ENCODE data around the gene AR.

AR gene

DNA sequence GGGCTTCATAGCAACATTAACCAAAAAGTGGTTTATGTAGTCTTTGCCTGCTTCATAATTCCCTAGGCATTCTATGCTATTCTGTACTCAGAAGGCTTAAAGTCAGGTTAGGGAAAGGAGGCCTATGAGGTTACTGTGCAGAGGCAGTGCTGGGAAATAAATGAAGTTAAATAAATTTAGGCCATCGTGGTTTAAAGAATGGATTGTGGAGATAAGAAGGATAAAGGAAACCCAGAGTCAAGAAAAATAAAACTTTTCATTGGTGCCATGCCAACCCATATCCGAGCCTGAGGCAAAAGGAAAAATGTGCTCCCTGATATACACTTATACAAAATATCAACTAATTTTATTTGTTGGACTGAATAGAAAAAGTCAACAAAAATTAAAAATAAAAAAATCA is 70.2 kb downstream of the AR start:
- TF ChIP-seq, protein P1, sequence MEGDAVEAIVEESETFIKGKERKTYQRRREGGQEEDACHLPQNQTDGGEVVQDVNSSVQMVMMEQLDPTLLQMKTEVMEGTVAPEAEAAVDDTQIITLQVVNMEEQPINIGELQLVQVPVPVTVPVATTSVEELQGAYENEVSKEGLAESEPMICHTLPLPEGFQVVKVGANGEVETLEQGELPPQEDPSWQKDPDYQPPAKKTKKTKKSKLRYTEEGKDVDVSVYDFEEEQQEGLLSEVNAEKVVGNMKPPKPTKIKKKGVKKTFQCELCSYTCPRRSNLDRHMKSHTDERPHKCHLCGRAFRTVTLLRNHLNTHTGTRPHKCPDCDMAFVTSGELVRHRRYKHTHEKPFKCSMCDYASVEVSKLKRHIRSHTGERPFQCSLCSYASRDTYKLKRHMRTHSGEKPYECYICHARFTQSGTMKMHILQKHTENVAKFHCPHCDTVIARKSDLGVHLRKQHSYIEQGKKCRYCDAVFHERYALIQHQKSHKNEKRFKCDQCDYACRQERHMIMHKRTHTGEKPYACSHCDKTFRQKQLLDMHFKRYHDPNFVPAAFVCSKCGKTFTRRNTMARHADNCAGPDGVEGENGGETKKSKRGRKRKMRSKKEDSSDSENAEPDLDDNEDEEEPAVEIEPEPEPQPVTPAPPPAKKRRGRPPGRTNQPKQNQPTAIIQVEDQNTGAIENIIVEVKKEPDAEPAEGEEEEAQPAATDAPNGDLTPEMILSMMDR (IDR thresholded peaks at IDR 0.05; ENCODE audit: low read depth, low read length): no peak
- H3K36me3 ChIP-seq: no peaks in the 10 kb centered on the region
- H3K9me3 ChIP-seq: no peaks in the 10 kb centered on the region
- DNase-seq: no peak
- H3K4me1 ChIP-seq: no peaks in the 10 kb centered on the region
- H3K27me3 ChIP-seq: no peaks in the 10 kb centered on the region
- no peak overlapping the region for H3K4me3 ChIP-seq (ENCODE audit: low read depth, low read length)

DNA sequence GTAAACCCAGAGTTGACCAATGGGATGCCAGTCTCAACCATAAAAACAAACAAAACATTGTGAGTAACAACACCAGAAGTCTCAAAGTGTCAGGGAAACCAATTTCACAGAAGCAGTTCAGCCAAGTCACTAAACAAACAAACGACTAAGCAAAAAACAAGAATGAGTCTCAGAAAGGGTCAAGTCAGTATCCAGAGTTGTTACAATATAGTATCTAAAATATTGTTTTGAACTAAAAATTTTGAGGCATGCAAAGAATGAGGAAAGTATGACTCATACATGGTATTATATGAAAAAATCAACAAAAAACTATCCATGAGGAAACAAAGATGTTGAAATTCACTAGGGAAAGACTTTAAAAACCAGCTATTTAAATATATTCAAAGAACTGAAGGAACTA is 70.6 kb downstream of the AR start:
- Histone ChIP-seq H3K36me3 (no peaks in the 10 kb centered on the region), H3K9me3 (no peaks in the 10 kb centered on the region), H3K4me3 (ENCODE audit: low read depth, low read length) (no peak overlapping the region), H3K27me3 (no peaks in the 10 kb centered on the region), H3K4me1 (no peaks in the 10 kb centered on the region)
- TF ChIP-seq, protein P1 (IDR thresholded peaks at IDR 0.05; ENCODE audit: low read depth, low read length): no peak
- no peak for DNase-seq

DNA sequence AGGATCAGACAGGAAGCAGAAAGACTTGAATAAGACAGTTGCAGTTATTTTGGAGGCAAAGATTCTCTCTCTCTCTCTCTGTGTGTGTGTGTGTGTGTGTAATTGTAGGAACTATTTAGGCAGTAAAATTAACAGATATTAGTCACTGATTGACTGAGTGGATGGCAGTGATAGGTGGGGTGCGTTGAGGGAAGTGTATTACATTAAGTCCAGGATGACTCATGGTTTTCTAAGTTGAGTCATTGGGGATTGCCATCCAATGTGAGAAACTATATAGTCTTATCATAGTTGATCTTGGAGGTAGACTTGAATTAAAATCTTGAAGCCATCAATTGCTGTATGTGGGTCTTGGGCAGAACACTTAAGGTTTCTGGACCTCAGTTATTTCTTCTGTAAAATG is 75.4 kb downstream of the AR start:
- Histone ChIP-seq H3K4me1 (no peaks in the 10 kb centered on the region), H3K36me3 (no peaks in the 10 kb centered on the region), H3K9me3 (no peaks in the 10 kb centered on the region), H3K4me3 (ENCODE audit: low read depth, low read length) (no peak overlapping the region), H3K27me3 (no peaks in the 10 kb centered on the region)
- no peak for DNase-seq
- TF ChIP-seq, protein P1 (IDR thresholded peaks at IDR 0.05; ENCODE audit: low read depth, low read length): no peak

DNA sequence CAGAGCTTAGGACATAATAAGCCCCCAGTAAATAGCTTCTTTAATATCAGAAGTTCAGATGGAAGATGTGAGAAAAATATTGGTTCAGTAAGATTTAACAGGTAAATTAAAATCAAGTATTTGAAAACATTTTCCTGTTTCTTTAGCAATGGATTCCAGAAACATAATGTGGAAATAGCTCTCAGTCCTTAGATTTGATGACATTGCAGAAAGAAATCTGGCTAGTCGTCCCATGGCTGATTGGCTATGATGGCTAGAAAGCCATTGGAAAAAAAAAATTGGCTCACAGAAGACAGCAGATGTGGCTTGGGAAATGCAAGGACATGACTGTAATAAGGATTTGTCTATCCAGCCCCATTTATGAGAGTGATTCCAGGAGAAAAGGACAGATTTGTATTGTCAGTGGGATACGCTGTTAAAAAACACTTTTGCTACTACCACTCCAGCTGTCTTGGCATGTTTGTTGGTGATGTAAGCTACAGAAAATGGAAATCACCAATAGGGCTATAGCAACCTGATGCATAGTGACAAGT is 78.3 kb downstream of the AR start:
- Histone ChIP-seq H3K36me3 (no peaks in the 10 kb centered on the region), H3K9me3 (no peaks in the 10 kb centered on the region), H3K4me3 (ENCODE audit: low read depth, low read length) (no peak overlapping the region), H3K4me1 (no peaks in the 10 kb centered on the region), H3K27me3 (no peaks in the 10 kb centered on the region)
- TF ChIP-seq, protein P1 (IDR thresholded peaks at IDR 0.05; ENCODE audit: low read depth, low read length): no peak
- DNase-seq: no peak

DNA sequence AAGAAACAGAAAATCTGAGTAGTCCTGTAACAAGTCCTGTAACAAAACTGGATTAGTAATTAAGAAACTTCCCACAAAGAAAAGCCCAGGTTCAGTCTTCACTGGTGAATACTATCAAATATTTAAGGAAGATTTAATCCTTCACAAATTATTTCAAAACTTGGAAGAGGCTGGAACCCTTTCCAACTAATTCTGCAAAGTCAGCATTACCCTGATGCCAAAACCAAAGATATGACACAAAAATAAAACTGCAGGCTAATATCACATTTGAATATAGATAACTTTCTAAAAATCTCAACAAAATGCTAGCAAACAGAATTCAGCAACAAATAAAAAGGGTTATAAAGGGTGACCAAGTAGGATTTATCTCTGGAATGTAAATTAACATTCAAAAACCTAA is 80.5 kb downstream of the AR start:
- no peaks in the 10 kb centered on the region for H3K27me3 ChIP-seq
- no peaks in the 10 kb centered on the region for H3K4me1 ChIP-seq
- no peak for DNase-seq
- no peaks in the 10 kb centered on the region for H3K36me3 ChIP-seq
- TF ChIP-seq, protein P1 (IDR thresholded peaks at IDR 0.05; ENCODE audit: low read depth, low read length): no peak
- no peak overlapping the region for H3K4me3 ChIP-seq (ENCODE audit: low read depth, low read length)
- no peaks in the 10 kb centered on the region for H3K9me3 ChIP-seq

DNA sequence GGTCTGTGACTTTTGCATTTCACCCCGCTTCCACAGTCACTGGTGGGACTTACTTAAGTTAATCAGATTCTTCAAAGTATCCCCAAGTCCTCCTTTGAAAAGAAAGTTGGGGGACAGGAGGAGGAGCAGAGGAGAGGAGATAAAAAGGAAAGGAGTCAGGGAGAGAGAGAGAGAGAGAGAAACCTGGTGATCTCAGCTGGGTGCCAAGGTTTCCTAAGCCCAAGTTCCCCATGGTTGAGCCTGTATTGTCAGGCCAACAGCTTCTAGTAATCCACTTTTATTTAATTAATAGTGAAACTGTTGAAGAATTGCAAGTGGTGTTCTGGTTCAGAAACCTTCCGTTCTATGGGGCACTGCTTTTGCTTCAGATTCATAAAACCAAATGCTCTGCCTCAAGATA is 91.6 kb downstream of the AR start:
- TF ChIP-seq, protein P1 (IDR thresholded peaks at IDR 0.05; ENCODE audit: low read depth, low read length): no peak
- Histone ChIP-seq H3K36me3 (no peaks in the 10 kb centered on the region), H3K9me3 (no peaks in the 10 kb centered on the region), H3K4me1 (no peaks in the 10 kb centered on the region), H3K4me3 (ENCODE audit: low read depth, low read length) (no peak overlapping the region), H3K27me3 (no peaks in the 10 kb centered on the region)
- no peak for DNase-seq

Measured in BE2C (cell line).